Caco-2 (cell line): ENCODE results near the gene JARID2. TPM values are rescaled to one million over a fixed set of nuclear protein-coding genes. Genes with fewer than 3 reads are reported as not detected.

Experiments used
- BruUV-seq: library from RNA; stranded (reverse); fragments of 400-500 nt; replicated peaks from 2 replicates; lab custom pipeline; 2021; lab: Mats Ljungman, UMichigan
- CTCF ChIA-PET: fragments of 300-600 bp; sonication (Branson Sonifier 250); formaldehyde crosslinking; loops from one replicate; lab custom pipeline; 2022; ENCODE audit warnings: antibody characterized with exemption; lab: Charles Lee
- POLR2A ChIA-PET: fragments of 300-600 bp; sonication (Branson Sonifier 250); formaldehyde crosslinking; loops from one replicate; lab custom pipeline; 2022; ENCODE audit warnings: antibody characterized with exemption; lab: Charles Lee
- DNase-seq, 2 experiments: peaks; one replicate each; pipeline versions ENCODE4 v3.0.0 to v3.0.0-alpha.2; 2020 to 2022
- H3K27me3 ChIP-seq: replicated peaks from 2 replicates; pipeline ENCODE4 v1.6.0; 2011; ENCODE audit warnings: low read length; ENCODE audit not compliant: control insufficient read depth, insufficient read depth
- H3K36me3 ChIP-seq: 2 replicates; pipeline ENCODE4 v1.5.1; 2011; ENCODE audit warnings: low read length; ENCODE audit not compliant: control insufficient read depth, insufficient read depth
- H3K4me1 ChIP-seq: fragments of 250-450 bp; sonication (Bioruptor Pico); 2 replicates; pipeline ENCODE4 v1.5.1; 2020; ENCODE audit warnings: mild to moderate bottlenecking
- H3K4me3 ChIP-seq: 2 replicates; pipeline ENCODE4 v1.5.1; 2011; ENCODE audit warnings: low read depth, mild to moderate bottlenecking, control low read depth, low read length
- H3K9me3 ChIP-seq: fragments of 250-450 bp; sonication (Bioruptor Pico); 2 replicates; pipeline ENCODE4 v1.5.1; 2020; ENCODE audit warnings: mild to moderate bottlenecking, moderate library complexity
- H3K27ac Mint-ChIP-seq: one replicate; pipeline ENCODE4 v1.8.0; 2022; ENCODE audit warnings: mixed read lengths; ENCODE audit not compliant: unreplicated experiment
- H3K27me3 Mint-ChIP-seq: one replicate; pipeline ENCODE4 v1.8.0; 2022; ENCODE audit warnings: mixed read lengths; ENCODE audit not compliant: insufficient read depth, unreplicated experiment
- H3K36me3 Mint-ChIP-seq: one replicate; pipeline ENCODE4 v1.8.0; 2022; ENCODE audit warnings: mild to moderate bottlenecking, mixed read lengths; ENCODE audit not compliant: insufficient read depth, unreplicated experiment
- H3K4me1 Mint-ChIP-seq: one replicate; pipeline ENCODE4 v1.8.0; 2022; ENCODE audit warnings: low read depth, mixed read lengths; ENCODE audit not compliant: unreplicated experiment
- H3K4me3 Mint-ChIP-seq: one replicate; pipeline ENCODE4 v1.8.0; 2022; ENCODE audit warnings: mild to moderate bottlenecking, moderate library complexity, mixed read lengths; ENCODE audit not compliant: unreplicated experiment
- H3K9me3 Mint-ChIP-seq: one replicate; pipeline ENCODE4 v1.8.0; 2022; ENCODE audit warnings: mixed read lengths; ENCODE audit not compliant: unreplicated experiment
- intact Hi-C: fragments of 100-400 bp; cut with micrococcal nuclease; formaldehyde crosslinking; loops from one replicate; pipeline ENCODE4 v1.10.0; 2022; ENCODE audit not compliant: unreplicated experiment
- total RNA-seq: library from RNA; stranded (reverse); gene quantifications from 2 replicates; pipeline ENCODE4 v1.2.3, GENCODE V29; 2022
- TF ChIP-seq, protein P1 (sequence below), 2 experiments: fragments of 200-600 bp in 1 of 2; IDR thresholded peaks; 1 replicate in 1 of 2; 2 replicates in 1 of 2; pipeline versions ENCODE4 v1.5.1 to v1.8.0; 2011 to 2022; ENCODE audit warnings: antibody characterized with exemption in 1 of 2, control low read depth in 1 of 2, inconsistent platforms in 1 of 2, low read depth in 1 of 2, low read length in 1 of 2, mild to moderate bottlenecking in 1 of 2, moderate library complexity in 1 of 2; ENCODE audit not compliant: insufficient read depth in 1 of 2, severe bottlenecking in 1 of 2, unreplicated experiment in 1 of 2

Gene JARID2
- total RNA-seq, 1 experiment from 2014 or later: 18.3 TPM

DNA sequence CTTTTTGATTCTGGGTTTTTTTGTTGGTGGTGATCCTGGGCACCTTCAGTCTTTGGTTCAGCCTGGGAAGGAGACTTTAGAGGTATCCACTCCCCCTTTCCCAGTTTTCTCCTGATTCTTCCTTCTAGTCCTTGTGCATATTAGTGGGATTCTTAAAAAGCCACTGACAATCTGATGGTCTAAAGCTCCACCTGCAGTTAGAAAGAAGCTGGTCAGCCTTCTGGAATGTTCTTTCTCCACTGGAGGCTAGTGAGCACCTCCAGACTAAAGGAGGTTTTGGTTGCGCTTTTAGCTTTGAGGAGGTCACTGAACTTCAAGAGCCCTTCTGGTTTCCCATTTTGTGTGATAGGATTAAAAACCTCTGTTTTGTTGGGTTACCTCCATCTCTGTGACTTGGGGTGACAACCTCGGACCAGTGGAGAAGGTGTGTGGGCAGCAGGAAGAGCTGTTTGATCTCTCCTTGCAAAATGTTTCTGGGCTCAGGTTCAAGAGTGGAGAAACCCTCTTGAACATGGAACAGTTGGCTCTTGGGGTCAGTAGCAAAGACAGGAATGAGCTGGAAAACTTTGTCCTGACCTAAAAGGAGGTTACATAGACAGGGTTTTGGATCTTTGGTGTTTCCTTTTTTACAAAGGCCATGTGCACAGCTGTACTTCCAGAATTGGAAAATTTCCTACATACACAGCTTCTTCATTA, 29.0 kb downstream of the JARID2 start:
- Histone ChIP-seq H3K4me1 (peaks cover 17% of the 10 kb centered on the region), H3K27me3 (no peaks in the 10 kb centered on the region), H3K4me3 (no peak overlapping the region), H3K9me3 (no peaks in the 10 kb centered on the region), H3K36me3 (no peaks in the 10 kb centered on the region)
- no peak for DNase-seq
- Mint-ChIP-seq H3K36me3 (no peaks in the 10 kb centered on the region), H3K9me3 (no peaks in the 10 kb centered on the region), H3K4me1 (peaks cover 7% of the 10 kb centered on the region), H3K4me3 (no peak overlapping the region), H3K27me3 (no peaks in the 10 kb centered on the region), H3K27ac (no peak overlapping the region)
- TF ChIP-seq, protein P1, sequence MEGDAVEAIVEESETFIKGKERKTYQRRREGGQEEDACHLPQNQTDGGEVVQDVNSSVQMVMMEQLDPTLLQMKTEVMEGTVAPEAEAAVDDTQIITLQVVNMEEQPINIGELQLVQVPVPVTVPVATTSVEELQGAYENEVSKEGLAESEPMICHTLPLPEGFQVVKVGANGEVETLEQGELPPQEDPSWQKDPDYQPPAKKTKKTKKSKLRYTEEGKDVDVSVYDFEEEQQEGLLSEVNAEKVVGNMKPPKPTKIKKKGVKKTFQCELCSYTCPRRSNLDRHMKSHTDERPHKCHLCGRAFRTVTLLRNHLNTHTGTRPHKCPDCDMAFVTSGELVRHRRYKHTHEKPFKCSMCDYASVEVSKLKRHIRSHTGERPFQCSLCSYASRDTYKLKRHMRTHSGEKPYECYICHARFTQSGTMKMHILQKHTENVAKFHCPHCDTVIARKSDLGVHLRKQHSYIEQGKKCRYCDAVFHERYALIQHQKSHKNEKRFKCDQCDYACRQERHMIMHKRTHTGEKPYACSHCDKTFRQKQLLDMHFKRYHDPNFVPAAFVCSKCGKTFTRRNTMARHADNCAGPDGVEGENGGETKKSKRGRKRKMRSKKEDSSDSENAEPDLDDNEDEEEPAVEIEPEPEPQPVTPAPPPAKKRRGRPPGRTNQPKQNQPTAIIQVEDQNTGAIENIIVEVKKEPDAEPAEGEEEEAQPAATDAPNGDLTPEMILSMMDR (IDR thresholded peaks at IDR 0.05; ENCODE audit: insufficient read depth in 1 of 2, low read depth in 1 of 2, low read length in 1 of 2, severe bottlenecking in 1 of 2, unreplicated experiment in 1 of 2): peak in 1 of 2 experiments; percentile 32
- CTCF ChIA-PET: no interaction called here
- no TSS peak for BruUV-seq
- POLR2A ChIA-PET: no interaction called here
- intact Hi-C loops: no loop called here

DNA sequence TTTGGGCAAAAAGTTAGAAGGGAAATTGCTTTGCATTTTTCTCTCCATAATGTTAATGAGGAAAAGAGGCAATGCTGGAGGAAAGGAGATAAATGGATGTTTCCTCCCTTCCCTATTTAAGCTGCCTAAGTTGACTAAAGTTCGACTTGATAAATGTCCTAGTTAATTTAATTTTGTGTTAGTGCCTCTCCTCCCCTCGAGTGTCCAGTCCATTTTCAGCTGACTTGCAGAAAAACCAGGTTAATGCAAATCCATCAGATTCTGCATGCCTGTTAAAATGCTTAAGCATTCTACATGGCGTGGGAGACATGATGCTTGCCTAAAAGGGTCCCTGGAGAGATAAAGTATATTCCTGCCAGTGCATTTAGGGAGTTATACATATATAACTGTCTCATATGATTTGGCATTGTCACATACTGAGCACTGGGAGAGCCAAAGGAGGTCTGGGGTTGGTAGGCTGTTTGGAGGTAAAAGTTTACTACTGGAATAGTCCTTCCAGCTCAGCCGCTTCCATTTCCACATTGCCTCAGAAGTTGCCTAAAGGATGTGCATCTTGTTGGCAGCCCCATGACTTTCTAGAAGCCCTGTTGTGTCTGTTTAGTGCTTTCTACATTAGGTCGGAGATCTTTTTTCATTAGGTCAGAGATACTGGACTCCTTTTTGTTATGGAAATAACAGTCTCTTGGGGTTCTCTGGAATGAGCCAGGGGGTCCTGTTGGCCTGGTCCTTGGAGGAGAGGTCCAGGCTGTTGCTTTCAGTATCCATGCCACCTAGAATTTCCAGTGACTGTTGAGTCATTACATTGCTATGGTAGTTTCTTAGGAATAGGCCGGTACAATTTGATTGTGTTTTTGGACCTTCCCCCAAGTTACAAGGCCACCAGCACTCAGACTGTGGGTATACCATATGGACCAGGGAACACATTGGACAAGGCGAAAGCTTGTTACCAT, 30.4 kb downstream of the JARID2 start:
- no peak for DNase-seq
- Mint-ChIP-seq H3K27ac (no peak overlapping the region), H3K27me3 (no peaks in the 10 kb centered on the region), H3K36me3 (no peaks in the 10 kb centered on the region), H3K9me3 (no peaks in the 10 kb centered on the region), H3K4me3 (no peak overlapping the region), H3K4me1 (peaks cover 22% of the 10 kb centered on the region)
- Histone ChIP-seq H3K27me3 (no peaks in the 10 kb centered on the region), H3K9me3 (no peaks in the 10 kb centered on the region), H3K4me1 (peaks cover 32% of the 10 kb centered on the region), H3K4me3 (no peak overlapping the region), H3K36me3 (no peaks in the 10 kb centered on the region)
- POLR2A ChIA-PET: no interaction called here
- CTCF ChIA-PET: no interaction called here
- TF ChIP-seq, protein P1 (IDR thresholded peaks at IDR 0.05; ENCODE audit: insufficient read depth in 1 of 2, low read depth in 1 of 2, low read length in 1 of 2, severe bottlenecking in 1 of 2, unreplicated experiment in 1 of 2): no peak
- BruUV-seq: no TSS peak
- intact Hi-C loops: no loop called here

DNA sequence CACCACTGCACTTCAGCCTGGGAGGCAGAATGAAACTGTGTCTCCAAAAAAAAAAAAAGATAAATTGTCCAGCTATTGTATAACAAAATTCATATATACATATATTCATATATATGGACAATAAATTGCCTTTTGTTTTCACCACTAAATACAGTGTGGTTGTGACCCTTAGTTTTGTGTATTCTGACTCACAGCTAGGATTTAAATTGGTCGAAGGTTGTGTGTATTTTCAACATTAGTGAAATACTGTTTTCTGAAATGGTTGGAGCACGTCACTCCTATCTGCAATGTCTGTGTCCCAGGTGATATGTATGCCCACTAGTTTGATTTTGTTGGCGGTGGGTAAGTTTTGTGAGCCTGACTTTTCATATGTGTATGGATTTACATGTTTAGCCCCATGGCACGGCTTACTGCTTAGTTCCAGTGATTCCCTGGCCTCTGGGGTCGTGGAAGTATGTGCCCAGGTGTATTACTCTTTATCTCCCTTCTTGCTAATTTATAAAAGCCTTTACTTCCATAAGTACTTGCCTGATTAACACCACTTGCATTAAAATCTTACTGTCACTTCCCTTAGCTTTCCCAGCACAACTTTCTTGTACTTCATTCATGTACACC, 33.3 kb downstream of the JARID2 start:
- peaks cover 31% of the 10 kb centered on the region for H3K4me1 Mint-ChIP-seq
- CTCF ChIA-PET: interaction anchor here (1.1 kb wide), 1 partner anchor 25 kb away, joined by 4 read pairs; no protein-coding TSS in a partner anchor

More for the DNA sequence above, 33.3 kb downstream of the JARID2 start:
- peaks cover 49% of the 10 kb centered on the region for H3K4me1 ChIP-seq
- Mint-ChIP-seq H3K4me3 (peak overlapping the region; percentile 41), H3K36me3 (no peaks in the 10 kb centered on the region), H3K27me3 (no peaks in the 10 kb centered on the region), H3K27ac (peak overlapping the region; percentile 82), H3K9me3 (no peaks in the 10 kb centered on the region)
- peak in 1 of 2 experiments; percentile 20 for DNase-seq
- TF ChIP-seq, protein P1 (IDR thresholded peaks at IDR 0.05; ENCODE audit: insufficient read depth in 1 of 2, low read depth in 1 of 2, low read length in 1 of 2, severe bottlenecking in 1 of 2, unreplicated experiment in 1 of 2): no peak
- no peaks in the 10 kb centered on the region for H3K9me3 ChIP-seq
- H3K4me3 ChIP-seq: no peak overlapping the region
- H3K27me3 ChIP-seq: no peaks in the 10 kb centered on the region
- no peaks in the 10 kb centered on the region for H3K36me3 ChIP-seq
- intact Hi-C loops: no loop called here
- POLR2A ChIA-PET: interaction anchor here (0.7 to 1.0 kb wide), 2 partner anchors 34 to 164 kb away, joined by 3 to 5 read pairs; no protein-coding TSS in a partner anchor
- no TSS peak for BruUV-seq
